ENCODE measurements around the gene ZRANB3. TPM values are rescaled to one million over a fixed set of nuclear protein-coding genes. Genes with fewer than 3 reads are reported as not detected.

Gene ZRANB3
- total RNA-seq, 1 donor from 2014 or later: 4.5 TPM

DNA sequence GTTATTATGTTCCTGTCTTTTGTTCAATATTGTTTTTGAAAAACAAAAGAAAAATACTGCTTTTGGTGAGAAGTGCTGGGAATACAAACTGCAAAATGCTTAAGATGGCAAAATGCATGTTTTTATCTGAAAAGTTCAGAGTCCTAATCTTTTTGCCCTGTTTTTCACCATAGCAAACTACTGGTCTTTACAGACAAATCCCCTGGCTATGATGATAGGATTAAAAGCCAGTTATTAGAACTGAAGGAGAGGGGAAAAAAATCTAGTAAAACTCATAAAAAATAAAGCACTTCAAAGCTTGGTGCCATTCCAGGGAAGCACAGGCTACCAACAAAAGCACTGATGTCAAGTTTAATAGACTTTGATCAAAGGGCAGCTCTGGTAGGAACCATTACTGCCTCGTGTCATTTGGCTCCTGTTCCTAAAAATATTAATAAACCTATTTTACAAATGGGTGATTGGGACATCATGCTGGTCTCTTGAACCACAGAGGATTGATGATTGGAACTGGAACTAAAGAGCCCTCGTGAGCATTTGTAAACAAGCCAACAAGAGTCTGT lies 284.2 kb downstream of the ZRANB3 start:
- no peak for ATAC-seq

DNA sequence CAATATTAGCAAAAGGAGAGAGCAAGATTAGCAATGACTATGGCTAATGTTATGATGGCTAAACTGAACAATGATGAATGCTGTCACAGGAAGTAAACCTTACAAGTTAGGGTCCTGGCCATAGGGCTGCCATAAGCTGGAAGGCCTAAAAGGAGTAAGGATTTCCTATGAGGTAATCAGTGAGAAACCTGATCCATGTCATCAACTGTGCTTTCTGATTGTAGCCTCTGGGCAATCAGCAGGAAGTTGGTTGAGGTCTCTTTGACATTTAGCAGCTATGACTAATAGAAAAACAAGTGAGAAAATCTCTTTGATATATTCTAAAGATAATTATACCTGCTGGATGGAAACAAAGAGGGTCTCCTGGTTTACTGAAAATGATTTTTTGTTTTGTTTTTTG lies 285.9 kb downstream of the ZRANB3 start:
- no peak for ATAC-seq

DNA sequence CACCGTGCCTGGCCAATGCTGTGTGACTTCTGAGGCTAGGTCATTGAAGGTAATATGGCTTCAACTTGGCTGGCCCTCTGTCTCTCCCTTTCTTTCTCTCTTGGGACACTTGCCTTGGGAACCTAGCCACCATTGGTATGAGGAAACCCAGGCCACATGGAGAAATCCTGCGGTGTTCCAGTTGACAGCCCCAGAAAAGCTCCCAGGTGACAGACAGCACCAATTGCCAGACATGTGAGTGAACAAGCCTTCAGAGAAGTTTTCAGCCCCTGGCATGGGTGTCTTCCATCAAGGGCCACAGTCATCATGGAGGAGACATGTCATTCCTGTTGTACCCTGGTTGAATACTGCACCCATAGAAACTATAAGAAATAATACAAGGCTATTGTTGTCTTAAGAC lies 292.4 kb downstream of the ZRANB3 start:
- no peak for ATAC-seq

DNA sequence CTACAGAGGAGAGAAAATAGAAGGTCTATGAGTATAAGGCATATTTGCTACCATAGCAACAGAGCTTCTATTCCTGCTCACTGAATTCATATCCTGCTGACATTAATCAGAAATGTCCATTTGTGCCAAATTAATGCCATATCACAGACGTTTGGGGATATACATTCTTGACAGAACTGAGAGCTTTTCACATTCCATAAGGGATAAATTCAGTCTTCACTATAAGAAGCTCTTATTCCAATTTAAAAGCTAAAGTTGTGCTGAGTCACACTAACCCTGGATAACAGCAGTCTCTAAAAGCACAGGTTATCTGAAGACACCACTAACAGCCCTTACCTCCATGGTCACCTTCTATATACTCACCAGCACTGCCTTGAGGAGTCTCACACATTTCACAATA lies 300.9 kb downstream of the ZRANB3 start:
- no peak for ATAC-seq

DNA sequence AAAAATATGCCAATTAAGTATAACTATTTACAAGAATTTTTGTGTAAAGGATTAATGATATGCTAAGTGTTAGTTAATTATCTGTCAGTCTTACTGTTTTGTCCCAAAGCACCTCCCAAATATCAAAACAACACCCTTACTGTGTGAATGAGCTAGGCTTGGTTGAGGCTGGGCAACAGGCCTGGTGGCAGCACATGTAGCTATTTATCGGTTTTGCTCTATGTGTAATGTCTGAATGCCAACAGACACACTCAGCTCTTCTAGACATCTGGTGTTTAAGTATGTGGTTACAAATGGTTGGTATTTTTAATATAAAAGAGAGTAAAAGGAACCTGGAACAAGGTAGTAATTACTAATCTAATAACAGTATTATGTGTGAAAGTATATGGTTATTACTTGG lies 303.6 kb downstream of the ZRANB3 start:
- ATAC-seq: no peak

DNA sequence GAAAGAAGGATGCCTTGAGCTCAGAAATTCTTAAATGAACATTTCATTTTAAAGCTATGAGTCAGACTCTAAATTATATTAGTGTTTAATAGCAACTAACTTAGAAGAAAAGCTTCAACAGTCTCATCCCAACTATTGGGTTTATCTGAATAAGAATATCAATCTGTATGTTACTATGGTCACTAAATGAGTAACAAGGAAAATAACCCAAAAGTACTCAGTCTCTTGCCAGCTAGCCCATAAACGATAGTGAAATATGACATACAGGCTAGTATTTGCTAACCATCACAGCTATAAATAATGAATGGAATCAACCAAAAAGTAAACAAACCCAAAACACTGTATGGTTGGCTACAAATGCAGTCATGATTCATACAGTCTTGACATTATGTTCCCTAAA lies 304.1 kb downstream of the ZRANB3 start:
- no peak for ATAC-seq

DNA sequence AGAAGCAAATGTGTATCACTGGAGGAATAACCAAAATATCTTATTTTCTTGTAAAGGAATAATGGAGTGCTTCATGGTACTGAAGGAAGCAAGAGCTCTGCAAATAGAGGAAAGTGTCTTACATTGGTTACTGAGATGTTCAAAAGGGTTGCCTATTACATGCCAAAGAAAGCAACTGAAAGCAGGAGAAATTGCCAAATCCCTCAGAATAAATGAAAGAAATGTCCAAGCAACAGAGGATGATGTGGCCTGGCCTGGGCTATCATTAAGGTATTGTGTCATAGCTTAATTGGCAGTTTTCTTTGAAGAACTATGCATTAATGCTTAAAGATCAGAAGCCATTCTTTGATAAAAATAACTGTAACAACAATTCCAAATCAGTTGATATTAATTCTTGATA lies 305.2 kb downstream of the ZRANB3 start:
- no peak for ATAC-seq

DNA sequence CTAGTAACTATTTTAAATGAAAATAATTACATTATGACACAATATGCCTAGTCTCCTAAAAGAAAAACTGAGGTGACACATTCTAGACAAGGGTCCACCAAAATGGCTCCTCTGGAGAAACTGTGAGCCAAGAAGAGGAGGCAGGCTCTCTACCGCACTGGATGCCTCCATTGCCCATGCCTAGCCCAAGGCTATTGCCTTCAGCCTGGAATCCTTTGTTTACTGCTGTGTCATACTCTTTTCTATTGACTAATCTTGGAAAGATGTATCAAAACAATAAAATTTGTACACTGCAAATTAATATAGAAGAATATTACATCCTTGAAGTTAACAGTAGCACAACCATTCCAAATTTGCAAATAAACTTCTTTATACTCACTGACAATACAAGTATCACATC lies 311.8 kb downstream of the ZRANB3 start:
- no peak for ATAC-seq

DNA sequence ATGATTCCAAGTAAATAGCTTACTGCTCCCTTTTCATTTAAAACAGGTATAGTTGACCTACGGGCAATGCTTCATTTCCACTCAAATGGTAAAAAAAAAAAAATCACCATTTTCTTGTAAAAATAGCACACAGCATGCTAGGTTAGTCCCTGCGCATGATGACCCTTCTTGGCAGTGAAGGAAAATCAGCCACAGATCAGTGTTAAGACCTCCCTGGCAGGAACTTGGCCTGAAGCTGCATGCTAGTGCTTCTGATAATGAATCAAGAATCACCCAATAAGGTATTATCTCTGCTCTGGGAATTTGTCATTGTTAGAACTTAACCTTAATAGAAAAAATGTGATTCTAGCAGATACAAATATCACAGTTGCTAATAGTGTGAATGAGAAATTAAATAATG lies 312.6 kb downstream of the ZRANB3 start:
- no peak for ATAC-seq

DNA sequence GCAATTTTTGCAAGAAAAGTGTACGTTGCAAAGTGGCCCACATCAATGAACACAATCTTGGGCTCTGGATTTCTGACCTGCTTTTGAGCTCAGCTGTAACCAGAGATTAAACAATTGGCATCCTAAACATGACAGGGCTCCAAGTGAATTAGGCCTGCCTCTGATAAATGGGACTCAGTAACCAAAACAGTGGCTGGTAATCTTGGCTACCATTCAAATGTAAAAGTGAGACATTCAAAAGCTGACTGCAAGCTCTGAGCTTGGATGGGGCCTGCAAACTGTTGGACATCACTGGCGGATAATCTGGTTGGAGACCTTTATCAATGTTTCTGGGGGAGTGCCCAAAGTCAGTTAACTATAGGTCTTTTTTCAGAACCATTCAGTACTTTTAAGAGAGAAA lies 318.3 kb downstream of the ZRANB3 start:
- no peak for ATAC-seq

DNA sequence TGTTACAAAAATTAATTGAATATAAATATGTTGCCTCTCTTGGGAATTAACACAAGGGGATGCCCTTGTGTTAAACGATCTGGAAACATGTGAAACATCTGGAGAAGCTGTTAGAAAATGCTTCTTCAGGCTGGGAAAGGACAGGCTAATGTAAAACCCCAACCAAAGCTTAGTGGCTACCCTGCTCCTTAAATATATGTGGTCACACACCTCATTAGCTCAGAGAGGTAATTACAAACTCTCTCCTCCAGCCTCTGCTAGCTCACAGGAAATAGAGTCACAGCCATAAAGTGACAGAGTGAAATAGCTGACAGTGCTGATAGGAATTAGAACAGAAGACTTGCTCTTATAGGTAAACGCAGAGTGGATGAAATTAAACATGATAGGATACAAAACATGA lies 323.0 kb downstream of the ZRANB3 start:
- no peak for ATAC-seq

DNA sequence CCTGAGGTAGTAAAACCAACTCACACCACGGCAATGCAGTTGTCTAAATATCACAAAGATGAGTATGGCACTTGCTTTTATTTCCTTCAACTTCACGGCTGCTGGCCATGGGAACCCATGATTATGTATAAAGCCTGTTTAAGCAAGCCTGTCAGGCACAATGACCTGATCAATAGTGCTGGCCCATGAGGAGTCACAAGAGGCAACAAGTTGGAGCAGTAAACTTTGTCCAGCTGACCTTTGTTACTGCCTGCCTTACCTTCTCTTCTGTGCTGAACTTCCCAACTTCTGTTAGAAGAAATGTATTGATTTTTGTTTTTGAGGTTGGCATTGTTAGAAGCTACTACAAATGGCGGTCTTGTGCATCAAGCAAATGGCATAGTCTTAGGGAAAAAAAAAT lies 327.1 kb downstream of the ZRANB3 start:
- no peak for ATAC-seq

DNA sequence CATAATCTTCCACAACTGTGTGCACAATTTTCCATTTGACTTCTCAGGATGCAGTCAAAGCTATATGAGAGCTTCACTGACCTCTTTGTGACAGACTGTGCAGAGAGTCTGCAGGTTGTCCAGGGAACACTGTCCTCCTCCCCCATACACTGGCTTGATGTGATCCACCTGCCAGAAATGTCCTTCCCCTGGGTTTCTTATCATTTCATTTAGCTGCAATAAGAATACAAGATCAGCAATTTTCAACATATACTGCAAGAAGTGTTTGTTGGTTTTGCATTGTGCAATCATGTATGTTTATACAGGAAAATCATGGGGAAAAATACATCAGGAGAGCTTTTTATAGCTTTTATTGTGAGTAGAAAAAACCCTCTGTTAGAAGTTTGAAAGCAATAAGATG lies 328.3 kb downstream of the ZRANB3 start:
- no peak for ATAC-seq

DNA sequence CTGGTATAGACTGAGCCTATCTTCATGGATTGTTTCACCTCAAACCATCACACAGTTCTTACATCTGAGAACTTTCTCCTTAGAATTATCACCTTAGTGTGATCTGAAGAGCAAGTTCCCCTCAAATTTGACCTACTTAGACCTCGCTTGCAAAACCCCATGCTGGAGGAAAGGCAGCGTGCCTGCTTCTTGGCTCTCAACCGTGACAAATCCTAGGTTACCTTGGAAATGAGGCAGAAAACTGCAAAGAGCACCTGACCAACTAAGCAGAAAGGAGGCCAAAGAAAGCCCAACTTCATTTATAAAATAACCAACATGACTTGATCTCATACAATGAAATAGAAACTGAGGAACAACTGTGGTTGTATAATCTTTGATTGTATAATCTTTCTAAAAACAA lies 332.5 kb downstream of the ZRANB3 start:
- no peak for ATAC-seq

DNA sequence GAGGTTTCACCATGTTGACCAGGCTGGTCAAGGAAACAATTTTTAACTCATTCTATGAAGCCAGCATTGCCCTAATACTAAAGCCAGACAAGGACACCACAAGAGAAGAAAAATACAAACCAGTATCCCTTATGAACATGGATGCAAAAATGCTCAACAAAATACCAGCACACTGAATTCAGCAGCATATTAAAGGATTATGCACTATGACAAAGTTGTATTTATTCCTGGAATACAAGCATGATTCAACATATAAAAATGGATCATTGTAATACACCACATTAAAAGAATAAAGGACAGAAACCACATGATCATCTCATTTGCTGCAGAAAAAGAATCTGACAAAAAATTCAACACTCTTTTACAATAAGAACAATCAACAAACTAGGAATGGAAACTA lies 340.2 kb downstream of the ZRANB3 start:
- no peak for ATAC-seq

DNA sequence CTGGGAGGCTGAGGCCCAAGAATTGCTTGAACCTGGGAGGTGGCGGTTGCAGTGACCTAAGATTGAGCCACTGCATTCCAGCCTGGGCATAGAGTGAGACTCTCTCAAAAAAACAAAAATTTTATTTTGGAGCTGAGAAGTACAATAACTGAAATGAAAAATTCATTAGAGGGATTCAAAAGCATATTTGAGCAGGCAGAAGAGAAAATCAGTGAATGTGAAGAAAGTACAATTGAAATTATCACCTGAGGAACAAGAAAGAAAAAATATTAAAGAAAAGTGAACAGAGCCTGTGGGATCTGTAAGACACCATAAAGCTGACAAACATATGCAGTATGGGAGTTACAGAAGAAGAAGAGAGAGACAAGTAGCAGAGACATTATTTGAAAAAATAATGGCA lies 341.9 kb downstream of the ZRANB3 start:
- ATAC-seq: no peak

DNA sequence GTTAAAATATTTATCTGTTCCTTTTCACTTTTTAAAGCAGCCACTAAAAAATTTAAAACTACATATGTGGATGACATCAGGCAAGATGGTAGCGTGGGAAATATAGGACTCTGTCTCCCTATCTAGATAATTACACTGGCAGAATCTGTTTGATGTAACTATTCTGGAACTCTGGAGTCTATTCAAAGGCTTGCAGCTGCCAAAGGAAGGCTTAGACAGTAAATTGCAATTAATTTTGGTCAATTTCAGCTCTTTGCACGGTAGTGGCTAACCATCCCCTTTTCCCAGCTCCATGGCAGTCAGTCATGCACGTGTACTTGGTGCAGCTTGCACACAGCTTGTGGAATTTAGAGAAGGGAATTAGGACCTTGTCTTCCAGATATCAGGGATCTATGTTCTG lies 343.7 kb downstream of the ZRANB3 start:
- no peak for ATAC-seq

DNA sequence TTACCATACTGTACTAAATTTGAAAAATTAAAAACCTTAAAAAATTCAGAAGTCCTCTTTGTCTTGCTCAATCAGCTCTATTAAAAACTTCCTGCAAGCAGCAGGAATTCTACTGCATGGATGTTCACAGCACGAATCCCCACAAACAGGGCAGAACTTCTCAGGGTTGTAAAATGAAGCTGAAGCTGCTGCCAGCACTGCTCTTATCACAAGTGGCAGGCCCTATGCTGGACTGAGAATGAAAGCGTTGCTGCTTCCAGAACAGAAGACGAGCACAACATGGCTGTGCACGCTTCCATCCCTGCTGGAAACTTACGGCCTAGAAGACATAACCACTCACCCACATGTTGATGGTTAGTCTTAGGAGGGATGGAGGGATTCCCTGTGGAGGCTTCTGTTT lies 345.0 kb downstream of the ZRANB3 start:
- ATAC-seq: no peak

DNA sequence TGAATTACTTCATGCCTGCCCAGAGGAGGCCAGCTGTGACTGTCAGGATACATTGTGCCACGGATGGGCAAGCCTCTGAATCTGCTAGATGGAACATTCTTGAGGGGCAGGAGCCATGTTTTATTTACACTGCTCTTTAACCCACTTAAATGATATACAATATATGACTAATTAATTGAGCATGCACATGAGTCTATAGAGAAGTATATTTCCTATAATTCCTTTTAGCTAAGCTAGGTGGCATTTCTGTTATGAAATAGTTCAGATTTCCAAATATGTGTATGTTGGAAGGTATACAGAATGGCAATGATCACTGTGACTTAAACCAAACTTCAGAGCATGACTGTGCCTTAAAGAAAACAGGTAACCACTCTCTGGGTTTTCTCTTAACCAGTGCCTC lies 347.2 kb downstream of the ZRANB3 start:
- ATAC-seq: no peak

DNA sequence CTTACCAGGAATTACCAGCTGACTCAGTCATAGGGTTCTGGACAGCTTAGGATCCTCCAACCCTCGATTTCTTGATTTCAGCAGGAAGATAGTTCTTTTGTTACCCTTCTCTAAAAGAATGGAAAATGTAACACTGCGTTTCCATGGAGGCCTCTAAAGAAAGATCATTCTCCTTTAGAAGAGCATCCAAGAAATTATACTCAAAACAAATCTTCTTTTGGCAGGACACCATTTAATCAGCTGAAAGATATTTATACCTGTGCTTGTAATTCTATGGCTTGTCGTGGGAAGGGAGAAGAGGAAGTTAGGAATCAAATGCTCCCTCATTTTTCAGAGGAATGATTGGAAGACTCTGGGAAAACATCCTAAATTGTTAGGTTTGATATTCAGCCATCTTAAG lies 348.4 kb downstream of the ZRANB3 start:
- no peak for ATAC-seq

DNA sequence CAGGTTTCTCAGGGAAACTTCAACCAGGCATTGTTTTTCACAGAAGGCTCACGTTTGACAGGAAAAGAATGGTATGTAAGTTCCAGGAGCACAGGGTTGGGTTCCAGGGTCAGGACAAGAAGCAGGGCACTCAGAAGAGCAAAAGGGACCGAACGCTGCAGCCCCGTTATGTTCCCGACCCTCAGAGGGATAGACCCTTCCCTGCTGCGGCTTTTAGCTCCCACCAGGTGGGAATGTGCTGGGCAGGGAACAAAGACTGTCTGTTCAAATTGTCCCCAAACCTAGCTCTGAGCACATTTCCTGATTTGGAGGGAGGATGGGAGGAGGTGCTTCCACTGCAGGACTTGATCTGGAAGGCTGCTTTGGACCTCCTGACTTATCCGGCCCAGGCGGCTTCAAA lies 348.8 kb downstream of the ZRANB3 start:
- no peak for ATAC-seq

DNA sequence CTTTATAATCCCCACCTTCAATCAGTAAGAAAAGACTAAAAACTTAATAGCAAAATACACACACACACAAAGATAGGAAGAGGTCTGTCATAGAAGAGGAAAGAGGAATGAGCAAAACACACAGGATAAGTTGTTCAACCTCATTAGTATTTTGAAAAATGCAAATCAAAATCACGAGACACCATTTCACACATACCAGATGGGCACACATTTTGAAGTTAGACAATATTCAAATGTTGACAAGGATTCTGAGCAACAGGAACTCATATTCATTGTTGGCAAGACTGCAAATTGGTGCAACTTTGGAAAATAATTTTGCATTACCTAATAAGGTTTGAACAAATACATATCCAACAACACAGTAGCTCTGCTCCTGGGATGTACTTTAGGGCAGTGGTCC lies 351.3 kb downstream of the ZRANB3 start:
- ATAC-seq: no peak

DNA sequence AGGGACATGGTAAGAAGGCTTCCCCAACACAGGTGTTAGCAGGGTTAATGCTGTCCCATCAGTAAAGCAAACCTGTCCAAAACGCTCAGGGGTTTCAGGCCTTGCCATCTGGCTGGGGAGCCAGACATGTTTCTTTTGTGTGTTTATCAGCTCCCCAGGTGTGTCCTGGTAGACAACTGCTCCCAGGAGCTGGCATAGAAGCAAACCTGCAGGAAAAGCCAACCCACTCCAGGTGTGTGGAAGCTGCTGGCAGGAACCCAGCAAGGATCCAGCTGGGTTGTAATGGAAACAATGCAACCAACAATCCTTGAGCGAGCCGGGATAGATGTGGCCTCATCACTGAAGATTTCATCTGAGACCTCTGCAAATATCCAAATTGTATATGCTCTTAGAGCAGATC lies 355.8 kb downstream of the ZRANB3 start:
- no peak for ATAC-seq

DNA sequence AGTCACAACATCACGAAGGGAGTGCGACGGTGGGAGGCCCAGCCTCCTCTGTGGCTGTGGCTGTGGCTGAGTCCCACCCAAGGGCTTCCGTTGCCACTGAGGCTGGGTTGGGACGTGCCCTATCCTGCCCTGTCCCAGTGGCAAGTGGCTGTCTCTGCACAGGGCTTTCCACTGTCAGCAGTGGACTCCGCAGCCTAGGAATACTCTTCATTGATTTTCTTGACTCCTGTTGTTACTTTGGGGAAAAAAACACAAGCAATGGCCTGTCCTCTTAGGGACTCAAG lies 356.3 kb downstream of the ZRANB3 start:
- no peak for ATAC-seq

DNA sequence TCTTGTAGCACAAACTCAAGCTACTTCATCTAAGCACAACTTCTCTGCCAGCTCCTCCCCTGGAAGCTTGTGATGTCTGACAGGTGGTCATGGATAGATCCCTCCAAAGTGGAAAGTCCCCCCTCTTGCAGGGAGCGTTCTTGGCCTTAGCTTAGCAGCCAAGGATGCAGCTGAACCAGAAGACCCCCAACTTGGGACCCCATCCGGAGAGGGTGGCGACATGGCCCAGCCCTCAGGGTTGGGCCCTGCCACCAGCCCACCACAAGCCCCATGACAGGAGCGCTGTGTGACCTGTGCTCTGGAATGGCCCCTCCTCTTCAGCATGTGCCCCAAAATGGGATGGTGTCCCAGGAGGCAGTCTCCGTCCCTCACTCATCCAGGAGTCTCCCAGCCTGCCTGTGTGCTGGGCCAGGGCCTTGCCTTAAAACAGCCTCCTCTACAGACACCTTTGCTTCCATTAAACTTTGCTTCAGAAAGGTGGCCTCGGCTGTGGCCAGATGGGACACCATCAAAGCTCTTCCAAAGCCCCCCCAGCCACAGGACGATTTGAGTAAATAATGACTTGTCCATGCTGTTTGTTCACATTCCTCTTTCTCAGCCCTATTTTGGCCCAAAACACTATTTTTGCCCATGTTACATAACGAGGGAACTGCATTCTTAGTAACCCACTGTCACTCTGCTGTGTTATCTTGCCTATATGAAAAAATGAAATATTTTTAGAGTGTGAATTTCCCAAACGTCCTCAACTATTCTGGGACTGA lies 356.8 kb downstream of the ZRANB3 start:
- ATAC-seq: no peak
